Bronchial epithelial cell (primary cell): ENCODE results near the gene ABCA13. TPM values are rescaled to one million over a fixed set of nuclear protein-coding genes. Genes with fewer than 3 reads are reported as not detected.

ENCODE experiments used
- DNase-seq: peaks from one replicate; pipeline ENCODE4 v3.0.0-alpha.2; 2010; ENCODE audit warnings: low read depth
- FAIRE-seq: peaks from 2 replicates; lab custom pipeline; 2011; peaks lifted over from hg19 to GRCh38; lab: Jason Lieb, UNC
- H3K27me3 ChIP-seq: 2 replicates; pipeline ENCODE4 v1.5.1; 2011; ENCODE audit warnings: low read length; ENCODE audit not compliant: control insufficient read depth, insufficient read depth
- H3K36me3 ChIP-seq: 2 replicates; pipeline ENCODE4 v1.5.1; 2011; ENCODE audit warnings: low read length; ENCODE audit not compliant: control insufficient read depth, insufficient read depth
- H3K4me3 ChIP-seq: 2 replicates; pipeline ENCODE4 v1.5.1; 2011; ENCODE audit warnings: mild to moderate bottlenecking, low read depth, low read length, control low read depth
- CTCF ChIP-seq: IDR thresholded peaks from 2 replicates; pipeline ENCODE4 v1.5.1; 2011; ENCODE audit warnings: mild to moderate bottlenecking, moderate library complexity, low read length, control low read depth, inconsistent platforms; ENCODE audit not compliant: insufficient read depth, severe bottlenecking
- total RNA-seq: library from RNA; depleted of rRNA; stranded (reverse); fragments of >200 nt; gene quantifications from 2 replicates; pipeline ENCODE4 v1.2.1, GENCODE V29; 2014

The ABCA13 gene
- total RNA-seq, 1 donor from 2014 or later: 0.79 TPM

GRCh38 chr7:48426966-48427555 lies 255.8 kb downstream of the ABCA13 start:
- Histone ChIP-seq H3K27me3 (no peaks in the 10 kb centered on the region), H3K4me3 (no peak overlapping the region), H3K36me3 (no peaks in the 10 kb centered on the region)
- DNase-seq: peak; percentile 92
- no peak for FAIRE-seq
- no peak for TF ChIP-seq CTCF

- FAIRE-seq (no peak), DNase-seq (peak; percentile 84)
- no peak for TF ChIP-seq CTCF
- no peaks in the 10 kb centered on the region for H3K27me3 ChIP-seq
- no peak overlapping the region for H3K4me3 ChIP-seq
- H3K36me3 ChIP-seq: no peaks in the 10 kb centered on the region
Measured at GRCh38 chr7:48427671-48428070, 256.4 kb downstream of the ABCA13 start.

- no peak for FAIRE-seq
Measured at GRCh38 chr7:48428091-48428684, 256.9 kb downstream of the ABCA13 start.

GRCh38 chr7:48429117-48429516 lies 257.9 kb downstream of the ABCA13 start:
- no peak overlapping the region for H3K4me3 ChIP-seq
- no peak for FAIRE-seq
- H3K36me3 ChIP-seq: no peaks in the 10 kb centered on the region
- TF ChIP-seq CTCF: no peak
- no peaks in the 10 kb centered on the region for H3K27me3 ChIP-seq
- no peak for DNase-seq

More at GRCh38 chr7:48428091-48428684, 256.9 kb downstream of the ABCA13 start:
- Histone ChIP-seq H3K27me3 (no peaks in the 10 kb centered on the region), H3K36me3 (no peaks in the 10 kb centered on the region), H3K4me3 (no peak overlapping the region)
- TF ChIP-seq CTCF: no peak
- DNase-seq: no peak

DNA sequence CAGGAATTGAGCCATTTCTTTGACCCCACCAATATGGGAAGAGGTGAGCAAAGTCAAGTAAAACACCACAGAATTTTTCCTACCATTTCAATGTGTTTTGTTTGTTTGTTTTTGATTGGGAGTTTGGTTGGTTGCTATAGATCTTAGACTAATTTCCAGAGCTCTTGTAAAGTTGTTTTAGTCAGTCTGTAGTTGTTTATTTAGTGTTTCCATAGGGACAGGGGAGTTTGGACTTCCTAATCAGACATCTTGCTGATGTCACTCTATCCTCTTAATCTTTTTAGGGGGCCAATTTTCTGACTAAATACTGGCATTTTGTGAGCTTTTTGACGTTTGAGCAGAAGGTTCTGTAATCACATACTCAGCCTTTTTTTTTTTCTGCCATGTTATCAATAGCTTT lies 266.9 kb downstream of the ABCA13 start:
- FAIRE-seq: no peak
- no peak for DNase-seq
- Histone ChIP-seq H3K36me3 (no peaks in the 10 kb centered on the region), H3K4me3 (no peak overlapping the region), H3K27me3 (no peaks in the 10 kb centered on the region)
- no peak for TF ChIP-seq CTCF
